RCC 7860 (cell line): ENCODE data around the gene STAB1.
A peak's percentile ranks its signal among the peaks of the same experiment; 100 is the strongest.

ENCODE experiments used
- DNase-seq: peaks from one replicate; pipeline ENCODE4 v3.0.0-alpha.2; 2015; ENCODE audit warnings: low spot score
- FAIRE-seq: peaks from 2 replicates; lab custom pipeline; 2012; peaks lifted over from hg19 to GRCh38; lab: Jason Lieb, UNC

STAB1 gene

GRCh38 chr3:52458770-52459545 lies 36.2 kb upstream of the STAB1 start:
- DNase-seq = no peak
- FAIRE-seq = no peak

- FAIRE-seq (no peak), DNase-seq (no peak)
These were observed 33.3 kb upstream of the STAB1 start for GRCh38 chr3:52461874-52462273.

- FAIRE-seq = no peak
These were observed 31.7 kb upstream of the STAB1 start for GRCh38 chr3:52463416-52463815.

GRCh38 chr3:52468336-52468735 lies 26.8 kb upstream of the STAB1 start:
- no peak for DNase-seq
- FAIRE-seq = no peak

More at GRCh38 chr3:52463416-52463815, 31.7 kb upstream of the STAB1 start:
- no peak for DNase-seq

- DNase-seq (no peak), FAIRE-seq (no peak)
These were observed 26.1 kb upstream of the STAB1 start for GRCh38 chr3:52469001-52469400.

GRCh38 chr3:52470920-52471319 lies 24.2 kb upstream of the STAB1 start:
- no peak for FAIRE-seq
- DNase-seq = no peak

GRCh38 chr3:52471371-52472238 lies 23.5 kb upstream of the STAB1 start:
- FAIRE-seq = no peak

GRCh38 chr3:52472239-52473000 lies 22.7 kb upstream of the STAB1 start:
- FAIRE-seq = no peak
- no peak for DNase-seq

More at GRCh38 chr3:52471371-52472238, 23.5 kb upstream of the STAB1 start:
- peak; percentile 8 for DNase-seq

- FAIRE-seq = no peak
- DNase-seq = no peak
These were observed 22.1 kb upstream of the STAB1 start for GRCh38 chr3:52473026-52473425.

GRCh38 chr3:52477076-52477795 lies 17.9 kb upstream of the STAB1 start:
- FAIRE-seq = no peak
- DNase-seq = no peak

- FAIRE-seq (no peak), DNase-seq (no peak)
These were observed 17.4 kb upstream of the STAB1 start for GRCh38 chr3:52477796-52478095.

GRCh38 chr3:52479037-52479876 lies 15.9 kb upstream of the STAB1 start:
- DNase-seq (no peak), FAIRE-seq (no peak)

GRCh38 chr3:52479877-52480575 lies 15.1 kb upstream of the STAB1 start:
- DNase-seq (no peak), FAIRE-seq (no peak)

GRCh38 chr3:52480768-52481715 lies 14.1 kb upstream of the STAB1 start:
- FAIRE-seq (no peak), DNase-seq (no peak)

- FAIRE-seq = no peak
These were observed 13.2 kb upstream of the STAB1 start for GRCh38 chr3:52481819-52482521.

GRCh38 chr3:52483081-52483480 lies 12.1 kb upstream of the STAB1 start:
- DNase-seq = no peak
- FAIRE-seq = no peak

More at GRCh38 chr3:52481819-52482521, 13.2 kb upstream of the STAB1 start:
- DNase-seq = no peak

GRCh38 chr3:52483577-52484381 lies 11.4 kb upstream of the STAB1 start:
- DNase-seq = no peak
- no peak for FAIRE-seq
